Head of caudate nucleus (tissue), 42 donors: ENCODE data around the gene SLC25A53.
"Not testable (repeated sequence)": the region's sequence is repeated elsewhere in the genome, so short reads cannot be mapped to it uniquely, and the experiment has no call there.

ENCODE experiments used
- DNase-seq, 42 donors: peaks; one replicate each; pipeline versions ENCODE4 v3.0.0 to v3.0.0-alpha.2; 2020 to 2021; ENCODE audit warnings: mixed read lengths in 7 of 42
- intact Hi-C: fragments of 100-400 bp; cut with DNase I; formaldehyde crosslinking; loops from one replicate; pipeline ENCODE4 v1.15.0; 2022

Gene SLC25A53

DNA sequence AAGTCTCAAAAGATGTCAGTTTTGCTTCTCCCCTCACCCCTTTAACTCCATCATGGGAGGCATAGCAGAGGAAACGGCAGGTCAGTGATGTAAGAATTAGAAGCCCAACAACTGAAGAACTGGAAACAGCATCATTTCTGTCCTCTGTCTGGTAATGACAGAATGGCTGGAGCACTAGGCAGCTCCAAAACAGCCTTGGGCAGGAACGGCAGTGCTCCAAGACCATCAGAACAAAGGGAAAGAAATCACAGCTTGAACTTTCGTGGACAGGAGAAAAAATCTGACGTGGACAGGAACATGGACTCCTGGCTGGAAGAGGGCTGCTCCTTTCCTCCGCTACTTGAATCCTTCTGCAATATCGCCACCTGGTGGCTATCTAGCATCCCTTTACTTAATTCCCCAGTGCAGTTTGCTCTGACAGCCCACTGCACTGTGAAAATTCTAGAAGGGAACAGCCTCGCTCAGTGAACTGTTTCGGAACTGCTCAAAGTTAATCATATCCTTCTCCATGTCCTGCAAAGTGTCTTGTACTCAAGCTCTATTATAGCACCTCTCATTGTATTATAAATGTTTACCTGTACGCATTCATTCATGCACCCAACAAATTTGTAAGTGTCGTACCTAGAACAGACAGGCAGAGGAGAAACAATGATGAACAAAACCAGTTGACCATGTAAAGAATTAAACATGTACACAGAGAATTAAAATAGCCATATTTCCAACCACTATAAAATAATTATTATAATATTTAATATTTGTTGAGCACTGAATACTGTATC, 20.4 kb downstream of the SLC25A53 start:
- peak in 41 of 42 donors; percentile 12 to 91 (median 75) for DNase-seq
- intact Hi-C loops, result loop anchor here (10.0 kb wide), 1 partner anchor 302 kb away; the partner anchor contains the start of gene RAB9B

DNA sequence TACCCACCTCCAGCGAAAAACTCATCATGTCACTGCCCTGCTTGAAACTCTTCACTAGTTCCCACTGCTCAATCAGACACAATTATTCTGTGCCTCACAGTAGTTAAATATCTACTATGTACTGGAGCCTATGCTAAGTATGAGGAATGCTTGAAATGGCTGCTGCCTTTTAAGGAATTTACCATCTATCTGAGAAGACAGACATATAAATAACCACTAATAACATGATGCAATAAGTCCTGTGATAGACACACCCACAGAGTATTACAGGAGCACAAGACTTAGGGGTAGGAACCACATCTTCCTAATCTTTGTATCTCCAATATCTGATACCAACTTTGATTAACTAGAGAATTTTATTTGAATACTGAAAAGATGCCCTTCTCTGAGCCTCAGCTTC, 21.1 kb downstream of the SLC25A53 start:
- intact Hi-C loops, result loop anchor here (10.0 kb wide), 1 partner anchor 301 kb away; the partner anchor contains the start of gene RAB9B
- DNase-seq, result no peak

GRCh38 chrX:104134583-104135261, 22.1 kb downstream of the SLC25A53 start:
- intact Hi-C loops, result loop anchor here (10.0 kb wide), 1 partner anchor 300 kb away; the partner anchor contains the start of gene RAB9B
- no peak for DNase-seq

GRCh38 chrX:104130808-104131207, 26.0 kb downstream of the SLC25A53 start:
- no peak for DNase-seq
- intact Hi-C loops, result loop anchor here (10.0 kb wide), 1 partner anchor 296 kb away; the partner anchor contains the start of gene RAB9B

GRCh38 chrX:104126856-104127255, 30.0 kb downstream of the SLC25A53 start:
- intact Hi-C loops, result no loop called here
- DNase-seq, result no peak

GRCh38 chrX:104122829-104123228, 34.0 kb downstream of the SLC25A53 start:
- no peak for DNase-seq
- intact Hi-C loops, result no loop called here

DNA sequence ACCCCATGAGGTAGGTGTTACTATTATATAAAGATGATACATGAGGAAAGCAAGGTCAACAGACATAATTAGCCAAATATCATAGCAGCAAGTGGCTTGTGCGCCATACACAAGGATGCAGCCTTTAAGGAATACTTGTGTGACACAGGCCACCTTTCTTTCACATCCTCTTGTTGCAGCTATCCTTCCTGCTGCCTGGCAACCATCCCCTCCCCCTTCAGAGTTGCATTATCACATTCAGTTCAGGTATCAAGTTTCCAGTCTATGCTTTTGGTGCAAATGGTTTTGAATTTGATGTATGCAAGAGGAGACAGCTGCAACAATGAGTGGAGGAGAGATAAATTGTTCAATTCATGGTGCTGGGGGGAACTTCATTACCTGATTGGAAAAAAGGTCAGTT, 38.0 kb downstream of the SLC25A53 start:
- intact Hi-C loops, result no loop called here
- DNase-seq, result no peak

- DNase-seq, result no peak
- intact Hi-C loops, result no loop called here
These were observed 39.0 kb downstream of the SLC25A53 start for GRCh38 chrX:104117759-104118158.

DNA sequence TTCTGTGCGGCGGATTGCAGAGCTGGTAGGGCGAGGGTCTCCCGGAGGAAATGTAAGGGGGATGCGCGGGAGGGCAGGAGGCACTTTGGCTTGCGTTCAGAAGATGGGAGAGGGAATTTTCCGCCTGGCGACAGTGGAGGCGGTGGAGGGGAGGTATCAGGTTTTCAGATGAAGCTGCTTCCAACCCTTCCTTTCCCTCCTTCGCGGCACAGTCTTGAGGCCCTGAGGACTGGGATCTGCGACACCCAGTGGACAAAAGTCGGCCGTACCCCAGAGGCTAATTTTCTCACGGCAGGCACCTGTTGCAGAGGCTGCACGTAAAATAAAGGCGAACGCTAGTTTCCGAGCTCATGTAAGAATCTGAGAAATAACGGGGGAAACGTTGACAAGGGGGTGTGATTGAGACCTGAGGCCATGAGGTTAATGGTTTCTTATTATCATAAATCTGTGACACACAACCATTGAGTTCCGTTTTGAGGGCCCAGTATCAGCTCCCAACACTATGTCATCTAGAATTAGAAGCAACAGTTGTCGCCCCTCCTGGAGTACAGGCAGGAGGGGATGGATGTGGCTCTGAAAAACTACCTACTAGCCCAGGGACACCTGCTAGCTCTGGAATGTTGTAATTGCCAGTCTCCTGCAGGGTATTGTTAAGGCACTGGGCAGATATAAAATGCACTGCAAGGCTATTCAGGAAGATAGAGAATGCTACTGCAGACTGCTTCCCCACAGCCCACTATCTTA, 43.4 kb downstream of the SLC25A53 start:
- intact Hi-C loops, result no loop called here
- peak; percentile 37 to 81 (median 58) for DNase-seq

DNA sequence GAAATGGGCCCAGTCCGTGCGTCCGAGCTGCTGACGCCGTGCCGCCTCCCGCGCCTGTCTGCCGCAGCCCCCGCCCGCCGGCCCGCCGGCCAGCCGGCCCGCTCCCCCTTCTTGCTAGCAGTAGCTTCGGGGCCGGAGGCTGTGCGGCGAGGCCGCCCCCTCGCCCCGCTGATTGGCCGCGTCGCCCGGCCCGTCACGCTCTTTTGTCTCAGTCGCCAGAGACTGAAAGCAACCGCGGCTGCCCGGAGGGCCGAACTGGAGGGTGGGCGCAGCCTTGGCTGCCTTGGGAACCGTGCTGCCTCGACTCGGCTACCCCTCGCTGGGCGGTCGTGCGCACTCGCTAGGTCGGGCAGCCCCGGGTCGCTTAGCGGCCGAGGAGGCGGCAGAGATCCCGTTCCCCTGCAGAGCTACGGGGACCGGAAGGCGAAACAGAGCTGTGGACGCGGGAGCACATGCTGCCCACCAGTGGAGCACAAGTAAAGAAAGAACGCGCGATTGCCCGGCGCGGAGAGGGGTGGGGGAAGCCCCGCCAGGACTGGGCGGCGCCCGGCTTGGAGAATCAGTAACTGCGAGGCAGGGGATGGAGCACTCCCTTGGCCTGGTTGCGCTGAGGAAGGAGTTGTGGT, 44.4 kb downstream of the SLC25A53 start, which contains the start of gene ZCCHC18:
Gene ZCCHC18, plus strand, starts transcription at position 198 of the 626 bp plus-strand sequence. CDS start 1,589 bp downstream, outside the sequence.
- intact Hi-C loops, result no loop called here
- DNase-seq, result peak in 41 of 42 donors; percentile 9 to 76 (median 51)

DNA sequence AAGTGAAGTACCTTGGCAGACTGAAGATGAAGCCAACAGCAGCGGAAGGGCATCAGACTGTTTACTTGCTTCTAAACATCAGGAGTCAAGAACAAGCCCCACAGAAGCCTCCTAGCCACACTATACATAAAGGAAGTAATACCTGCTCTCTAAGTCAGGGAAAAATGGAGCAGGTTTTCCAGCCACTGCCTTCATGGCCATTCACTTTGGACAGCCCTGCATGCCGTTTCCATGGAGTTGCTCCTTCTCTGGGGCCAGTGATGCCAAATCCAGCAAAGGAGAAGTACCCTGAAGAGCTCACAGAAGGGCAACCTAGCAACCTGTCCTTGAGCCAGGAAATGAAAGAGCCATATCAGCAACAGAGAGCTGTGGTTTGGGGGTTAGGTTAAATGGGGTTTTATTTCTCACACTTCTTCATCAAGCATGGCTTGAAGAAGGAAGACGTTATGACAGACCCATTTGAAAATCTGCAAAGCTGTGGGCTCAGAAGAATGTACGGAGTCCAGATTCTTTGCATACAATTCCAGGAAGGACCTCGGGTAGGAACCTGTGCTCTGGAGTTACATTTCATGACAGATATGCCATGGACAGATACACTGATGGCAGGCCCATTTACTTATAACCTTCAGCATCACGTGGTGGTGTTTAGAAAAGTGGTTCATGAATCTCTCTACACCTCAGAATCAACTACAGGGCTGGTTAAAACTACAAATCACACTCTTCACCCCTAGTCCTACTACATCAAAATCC, 46.1 kb downstream of the SLC25A53 start:
- DNase-seq, intact Hi-C loops: not testable (repeated sequence)

- no peak for DNase-seq
- intact Hi-C loops, result no loop called here
These were observed 47.9 kb downstream of the SLC25A53 start for GRCh38 chrX:104108955-104109354.

- intact Hi-C loops, result no loop called here
- DNase-seq, result no peak
These were observed 51.2 kb downstream of the SLC25A53 start for GRCh38 chrX:104105330-104106262.

DNA sequence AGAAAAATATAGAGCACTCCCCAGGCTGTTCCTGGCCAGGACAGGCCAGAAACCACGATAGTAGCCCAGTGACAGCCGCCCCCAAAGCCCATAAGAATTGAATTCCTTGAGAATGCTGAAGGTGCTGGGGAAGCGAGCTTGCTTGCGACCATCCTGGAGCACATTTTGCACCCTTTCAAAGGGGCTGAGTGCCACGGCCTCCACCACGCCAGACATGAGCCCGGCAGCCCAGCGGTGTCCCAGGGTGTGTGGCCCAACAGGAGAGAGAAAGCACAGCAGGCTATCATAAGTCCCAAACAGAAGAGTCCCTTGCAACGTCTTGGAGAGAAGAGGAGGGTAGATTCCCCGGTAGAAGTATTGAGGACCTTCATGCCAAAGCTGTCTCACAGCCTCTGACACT, 52.1 kb downstream of the SLC25A53 start:
- no peak for DNase-seq
- intact Hi-C loops, result no loop called here

DNA sequence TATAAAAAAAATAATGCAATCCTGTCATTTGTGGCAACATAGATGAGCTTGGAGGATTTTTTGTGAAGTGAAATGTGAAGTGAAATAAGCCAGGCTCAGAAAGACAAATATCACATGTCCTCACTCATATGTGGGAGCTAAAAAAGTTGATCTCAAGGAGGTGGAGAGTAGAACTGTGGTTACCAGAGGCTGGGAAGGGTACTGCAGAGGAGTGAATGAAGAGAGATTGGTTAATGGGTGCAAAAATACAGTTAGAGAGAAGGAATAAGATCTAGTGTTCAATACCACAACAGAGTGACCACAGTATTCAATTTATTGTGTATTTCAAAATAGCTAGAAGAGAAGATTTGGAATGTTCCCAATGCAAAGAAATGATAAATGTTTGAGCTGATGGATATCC, 57.9 kb downstream of the SLC25A53 start:
- DNase-seq, result no peak
- intact Hi-C loops, result no loop called here

DNA sequence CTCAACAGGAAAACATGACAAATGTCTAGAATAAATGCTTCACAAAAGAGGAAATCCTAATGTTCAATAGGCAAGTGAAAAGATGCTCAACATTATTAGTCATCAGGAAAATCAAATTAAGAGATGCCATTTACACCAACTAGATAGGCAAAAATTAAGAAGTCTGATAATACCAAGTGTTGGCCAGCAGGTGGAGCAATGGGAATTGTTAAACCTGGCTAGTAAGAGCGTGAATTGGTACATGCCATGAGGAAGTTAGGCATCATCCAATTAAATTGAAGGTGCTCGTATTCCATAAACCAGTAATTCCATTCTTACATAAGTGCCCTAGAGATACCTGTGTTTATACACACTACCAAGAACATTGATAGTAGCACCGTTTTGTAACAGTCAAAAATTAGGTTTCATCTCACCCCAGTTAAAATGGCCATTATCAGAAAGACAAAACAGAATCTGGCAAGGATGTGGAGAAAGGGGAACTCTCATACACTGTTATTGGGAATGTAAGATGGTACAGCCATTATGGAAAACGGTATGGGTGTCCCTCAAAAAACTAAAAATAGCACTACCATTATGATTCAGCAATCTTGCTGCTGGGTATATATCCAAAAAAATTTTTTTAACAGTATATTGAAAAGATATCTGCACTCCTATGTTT, 58.5 kb downstream of the SLC25A53 start:
- DNase-seq, result peak in 34 of 42 donors; percentile 25 to 86 (median 62)
- intact Hi-C loops, result no loop called here

GRCh38 chrX:104085919-104086318, 70.9 kb downstream of the SLC25A53 start:
- DNase-seq, result no peak
- intact Hi-C loops, result no loop called here
